Measurements from ENCODE around the gene SPINT3.

SPINT3 gene

GRCh38 chr20:45496166-45496565 is 19.3 kb downstream of the SPINT3 start:
- ChIA-PET CTCF (interaction anchor here (0.5 to 0.7 kb wide), 3 partner anchors 30 to 266 kb away, joined by 3 read pairs; no protein-coding TSS in a partner anchor), POLR2A (no interaction called here)
- TF ChIP-seq ZNF239 (tag by site-specific recombination; IDR thresholded peaks at IDR 0.05) (no peak), ZNF26 (tag by site-specific recombination; IDR thresholded peaks at IDR 0.05) (no peak), ZNF514 (tag by site-specific recombination; IDR thresholded peaks at IDR 0.05) (no peak), KLF8 (tag by site-specific recombination; IDR thresholded peaks at IDR 0.05) (no peak), KLF10 (tag by site-specific recombination; IDR thresholded peaks at IDR 0.05) (no peak)
- TF ChIP-seq, protein P1, sequence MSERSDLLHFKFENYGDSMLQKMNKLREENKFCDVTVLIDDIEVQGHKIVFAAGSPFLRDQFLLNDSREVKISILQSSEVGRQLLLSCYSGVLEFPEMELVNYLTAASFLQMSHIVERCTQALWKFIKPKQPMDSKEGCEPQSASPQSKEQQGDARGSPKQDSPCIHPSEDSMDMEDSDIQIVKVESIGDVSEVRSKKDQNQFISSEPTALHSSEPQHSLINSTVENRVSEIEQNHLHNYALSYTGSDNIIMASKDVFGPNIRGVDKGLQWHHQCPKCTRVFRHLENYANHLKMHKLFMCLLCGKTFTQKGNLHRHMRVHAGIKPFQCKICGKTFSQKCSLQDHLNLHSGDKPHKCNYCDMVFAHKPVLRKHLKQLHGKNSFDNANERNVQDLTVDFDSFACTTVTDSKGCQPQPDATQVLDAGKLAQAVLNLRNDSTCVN (tag by site-specific recombination; optimal IDR thresholded peaks at IDR 0.05): no peak
- H3K27ac ChIP-seq (ENCODE audit: extremely low read depth, low read depth, low read length): no peak overlapping the region
- no peaks in the 10 kb centered on the region for H3K9me3 ChIP-seq (ENCODE audit: control insufficient read depth, insufficient read depth, low read depth, low read length)
- no peak overlapping the region for H3K4me3 ChIP-seq (ENCODE audit: low read depth, low read length)
- H3K4me1 ChIP-seq (ENCODE audit: control insufficient read depth, insufficient read depth, low read length): no peaks in the 10 kb centered on the region
- no peaks in the 10 kb centered on the region for H3K36me3 ChIP-seq (ENCODE audit: control insufficient read depth in 2 of 2, insufficient read depth in 1 of 2, low read length in 2 of 2)

- ChIA-PET POLR2A (no interaction called here), CTCF (interaction anchor here (0.5 to 0.7 kb wide), 3 partner anchors 29 to 267 kb away, joined by 3 read pairs; no protein-coding TSS in a partner anchor)
- H3K27ac ChIP-seq (ENCODE audit: extremely low read depth, low read depth, low read length): no peak overlapping the region
These were observed 19.9 kb downstream of the SPINT3 start for GRCh38 chr20:45495501-45495941.

DNA sequence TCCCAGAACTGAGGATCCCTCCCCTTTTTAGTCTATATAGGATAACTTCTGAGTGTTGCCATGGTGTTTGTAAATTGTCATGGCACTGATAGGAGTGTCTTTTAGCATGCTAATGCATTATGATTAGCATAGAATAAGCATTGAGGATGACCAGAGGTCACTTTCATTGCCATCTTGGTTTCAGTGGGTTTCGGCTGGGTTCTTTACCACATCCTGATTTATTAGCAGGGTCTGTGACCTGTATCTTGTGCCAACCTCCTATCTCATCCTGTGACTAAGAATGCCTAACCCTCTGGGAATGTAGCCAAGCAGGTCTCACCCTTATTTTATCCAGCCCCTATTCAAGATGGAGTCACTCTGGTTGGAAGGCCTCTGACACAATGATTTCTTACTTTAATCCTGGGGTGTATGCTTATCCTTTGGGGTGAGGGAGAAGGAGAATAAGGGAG is 26.3 kb downstream of the SPINT3 start:
- CTCF ChIA-PET: no interaction called here
- TF ChIP-seq ZNF677 (tag by site-specific recombination; IDR thresholded peaks at IDR 0.05) (no peak), ZFP41 (tag by site-specific recombination; IDR thresholded peaks at IDR 0.05; ENCODE audit: borderline replicate concordance) (no peak), ZBTB7A (tag by site-specific recombination; IDR thresholded peaks at IDR 0.05; ENCODE audit: low read depth) (no peak), ZBTB21 (tag by site-specific recombination; IDR thresholded peaks at IDR 0.05) (no peak), ZNF501 (tag by site-specific recombination; IDR thresholded peaks at IDR 0.05) (no peak), ZNF830 (tag by site-specific recombination; IDR thresholded peaks at IDR 0.05; ENCODE audit: low read depth) (no peak), ZNF140 (tag by site-specific recombination; IDR thresholded peaks at IDR 0.05) (no peak), ZNF514 (tag by site-specific recombination; IDR thresholded peaks at IDR 0.05) (no peak), ZNF600 (tag by site-specific recombination; IDR thresholded peaks at IDR 0.05) (no peak), ZNF624 (tag by site-specific recombination; IDR thresholded peaks at IDR 0.05) (no peak)
- POLR2A ChIA-PET: no interaction called here

More at GRCh38 chr20:45495501-45495941, 19.9 kb downstream of the SPINT3 start:
- Histone ChIP-seq H3K36me3 (ENCODE audit: control insufficient read depth in 2 of 2, insufficient read depth in 1 of 2, low read length in 2 of 2) (no peaks in the 10 kb centered on the region), H3K9me3 (ENCODE audit: control insufficient read depth, insufficient read depth, low read depth, low read length) (no peaks in the 10 kb centered on the region), H3K4me3 (ENCODE audit: low read depth, low read length) (no peak overlapping the region), H3K4me1 (ENCODE audit: control insufficient read depth, insufficient read depth, low read length) (no peaks in the 10 kb centered on the region)
- TF ChIP-seq ZBTB21 (tag by site-specific recombination; IDR thresholded peaks at IDR 0.05): no peak
- TF ChIP-seq, protein P2, sequence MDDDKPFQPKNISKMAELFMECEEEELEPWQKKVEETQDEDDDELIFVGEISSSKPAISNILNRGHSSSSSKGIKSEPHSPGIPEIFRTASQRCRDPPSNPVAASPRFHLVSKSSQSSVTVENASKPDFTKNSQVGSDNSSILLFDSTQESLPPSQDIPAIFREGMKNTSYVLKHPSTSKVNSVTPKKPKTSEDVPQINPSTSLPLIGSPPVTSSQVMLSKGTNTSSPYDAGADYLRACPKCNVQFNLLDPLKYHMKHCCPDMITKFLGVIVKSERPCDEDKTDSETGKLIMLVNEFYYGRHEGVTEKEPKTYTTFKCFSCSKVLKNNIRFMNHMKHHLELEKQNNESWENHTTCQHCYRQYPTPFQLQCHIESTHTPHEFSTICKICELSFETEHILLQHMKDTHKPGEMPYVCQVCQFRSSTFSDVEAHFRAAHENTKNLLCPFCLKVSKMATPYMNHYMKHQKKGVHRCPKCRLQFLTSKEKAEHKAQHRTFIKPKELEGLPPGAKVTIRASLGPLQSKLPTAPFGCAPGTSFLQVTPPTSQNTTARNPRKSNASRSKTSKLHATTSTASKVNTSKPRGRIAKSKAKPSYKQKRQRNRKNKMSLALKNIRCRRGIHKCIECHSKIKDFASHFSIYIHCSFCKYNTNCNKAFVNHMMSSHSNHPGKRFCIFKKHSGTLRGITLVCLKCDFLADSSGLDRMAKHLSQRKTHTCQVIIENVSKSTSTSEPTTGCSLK (tag by site-specific recombination; IDR thresholded peaks at IDR 0.05): no peak

More for the DNA sequence above, 26.3 kb downstream of the SPINT3 start:
- Histone ChIP-seq H3K27ac (ENCODE audit: extremely low read depth, low read depth, low read length) (no peak overlapping the region), H3K36me3 (ENCODE audit: control insufficient read depth in 2 of 2, insufficient read depth in 1 of 2, low read length in 2 of 2) (no peaks in the 10 kb centered on the region), H3K9me3 (ENCODE audit: control insufficient read depth, insufficient read depth, low read depth, low read length) (no peaks in the 10 kb centered on the region), H3K4me1 (ENCODE audit: control insufficient read depth, insufficient read depth, low read length) (no peaks in the 10 kb centered on the region), H3K4me3 (ENCODE audit: low read depth, low read length) (no peak overlapping the region)
